Ureter (tissue), 1 donor: ENCODE measurements around the gene TIMP2. TPM values are rescaled to one million over a fixed set of nuclear protein-coding genes. Genes with fewer than 3 reads are reported as not detected.
"Not testable (repeated sequence)": the region's sequence is repeated elsewhere in the genome, so short reads cannot be mapped to it uniquely, and the experiment has no call there.

Experiments used
- DNase-seq: peaks from one replicate; pipeline ENCODE4 v3.0.0-alpha.2; 2020; ENCODE audit warnings: low spot score
- total RNA-seq: library from RNA; stranded (reverse); gene quantifications from one replicate; pipeline ENCODE4 v1.2.4, GENCODE V29; 2023
- donor health status: DM: yes; HTN: yes; CAD: no.

TIMP2 gene, protein sequence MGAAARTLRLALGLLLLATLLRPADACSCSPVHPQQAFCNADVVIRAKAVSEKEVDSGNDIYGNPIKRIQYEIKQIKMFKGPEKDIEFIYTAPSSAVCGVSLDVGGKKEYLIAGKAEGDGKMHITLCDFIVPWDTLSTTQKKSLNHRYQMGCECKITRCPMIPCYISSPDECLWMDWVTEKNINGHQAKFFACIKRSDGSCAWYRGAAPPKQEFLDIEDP
- 118 TPM for total RNA-seq

DNA sequence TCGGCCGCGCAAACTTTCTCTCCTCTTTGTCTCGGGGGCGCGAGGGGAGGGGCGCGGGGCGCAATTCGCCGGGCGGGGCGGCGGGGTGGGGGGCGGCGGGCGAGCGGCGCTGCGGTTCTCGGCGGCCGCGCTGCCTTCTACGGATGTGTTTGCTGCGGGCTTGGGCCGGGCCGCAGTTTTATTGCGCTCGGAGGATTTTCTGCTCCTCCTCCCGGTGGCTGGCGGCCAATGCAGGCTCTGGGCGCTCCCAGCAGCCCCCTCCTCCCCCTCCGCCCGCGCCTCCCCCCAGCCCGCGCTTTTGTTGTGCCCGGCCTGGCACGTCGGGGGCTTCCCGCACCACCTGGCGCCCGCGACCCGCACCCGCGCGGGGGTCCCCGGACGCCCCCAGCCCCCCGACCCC is at the start of gene TIMP2:
Gene TIMP2, minus strand, starts transcription at position 154 of the 400 bp plus-strand sequence. CDS start 299 bp downstream, outside the sequence.
- DNase-seq = peak; percentile 91

DNA sequence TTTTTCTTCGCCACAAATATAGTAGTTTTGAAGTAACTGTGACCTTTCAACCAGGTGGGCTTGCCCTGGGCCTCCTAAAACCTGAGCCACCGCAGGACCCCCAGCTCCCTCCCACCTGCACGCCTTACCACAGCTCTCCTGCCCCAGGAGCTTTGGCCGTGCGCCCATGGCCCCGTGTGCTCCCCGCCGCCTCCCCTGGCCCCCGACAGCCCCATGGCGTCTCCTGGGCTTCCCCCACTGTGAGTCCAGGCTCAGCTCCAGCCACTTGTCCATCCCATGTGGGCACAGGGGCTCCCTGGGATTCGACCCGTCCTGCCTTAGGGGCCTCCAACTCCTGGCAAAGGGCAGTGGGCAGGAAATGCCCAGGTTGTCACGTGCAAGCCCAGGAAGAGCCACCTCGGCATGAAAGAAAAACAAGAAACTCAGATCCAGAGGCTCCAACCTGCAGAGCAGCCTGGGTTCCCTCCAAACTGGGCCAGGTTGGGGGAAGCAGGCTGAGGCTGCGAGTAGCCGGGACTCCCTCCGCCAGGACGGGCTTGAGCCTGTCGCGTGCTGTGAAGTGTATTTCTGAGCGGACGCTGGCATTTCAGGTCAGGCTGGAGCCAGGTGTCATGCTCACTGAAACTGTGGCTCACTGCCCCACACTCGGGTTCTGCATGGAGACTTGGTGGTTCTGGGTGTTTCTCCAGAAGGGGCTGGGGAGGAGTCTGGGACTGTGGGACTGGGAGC is 48.8 kb upstream of the TIMP2 start:
- no peak for DNase-seq

DNA sequence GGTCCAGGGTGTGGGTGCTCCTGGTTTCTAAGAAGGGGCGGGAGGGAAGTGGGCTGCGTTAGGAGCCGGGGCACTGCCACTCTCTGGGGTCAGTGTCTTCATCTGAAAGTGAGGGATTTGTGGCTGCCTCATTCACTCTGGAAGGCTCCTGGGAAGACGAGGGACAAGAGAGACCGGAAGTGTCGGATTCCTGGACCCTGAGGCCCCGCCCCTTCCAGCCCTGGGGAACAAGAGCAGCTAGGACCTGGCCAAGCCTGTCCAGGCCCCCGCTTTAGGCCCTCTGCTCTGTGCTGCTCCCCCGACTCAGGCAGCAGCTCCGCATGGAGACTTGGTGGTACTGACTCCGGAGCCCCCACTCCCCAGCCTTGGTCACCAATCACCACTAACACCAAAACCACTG is 48.0 kb upstream of the TIMP2 start:
- DNase-seq = no peak

DNA sequence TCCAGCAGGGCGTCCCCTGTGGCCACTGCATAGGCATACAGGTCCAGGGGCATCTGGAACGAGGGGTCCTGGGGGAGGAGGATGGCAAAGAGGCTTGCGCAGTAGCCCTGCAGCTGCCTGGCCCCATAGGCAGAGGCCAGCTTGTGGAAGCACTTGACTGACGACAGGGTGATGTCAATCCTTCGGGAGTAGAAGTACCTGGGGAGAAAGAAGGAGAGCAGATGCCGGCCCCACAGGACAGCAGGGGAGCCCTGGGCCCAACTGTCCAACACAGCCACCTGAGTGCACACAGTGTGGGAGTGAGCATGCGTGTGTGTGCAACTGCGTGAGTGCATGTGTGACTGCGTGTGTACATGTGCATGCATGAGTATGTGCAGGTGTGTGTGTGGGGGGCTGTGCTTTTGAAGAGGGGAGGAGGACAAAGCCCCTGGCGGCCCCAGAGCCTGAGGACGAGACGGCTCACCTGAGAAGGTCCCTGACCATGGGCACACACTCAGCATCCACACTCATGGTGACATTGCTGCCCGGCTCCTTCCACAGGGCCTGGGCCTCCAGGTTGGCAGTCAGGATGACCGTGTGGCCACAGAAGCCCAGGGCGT is 47.4 kb upstream of the TIMP2 start:
- no peak for DNase-seq

DNA sequence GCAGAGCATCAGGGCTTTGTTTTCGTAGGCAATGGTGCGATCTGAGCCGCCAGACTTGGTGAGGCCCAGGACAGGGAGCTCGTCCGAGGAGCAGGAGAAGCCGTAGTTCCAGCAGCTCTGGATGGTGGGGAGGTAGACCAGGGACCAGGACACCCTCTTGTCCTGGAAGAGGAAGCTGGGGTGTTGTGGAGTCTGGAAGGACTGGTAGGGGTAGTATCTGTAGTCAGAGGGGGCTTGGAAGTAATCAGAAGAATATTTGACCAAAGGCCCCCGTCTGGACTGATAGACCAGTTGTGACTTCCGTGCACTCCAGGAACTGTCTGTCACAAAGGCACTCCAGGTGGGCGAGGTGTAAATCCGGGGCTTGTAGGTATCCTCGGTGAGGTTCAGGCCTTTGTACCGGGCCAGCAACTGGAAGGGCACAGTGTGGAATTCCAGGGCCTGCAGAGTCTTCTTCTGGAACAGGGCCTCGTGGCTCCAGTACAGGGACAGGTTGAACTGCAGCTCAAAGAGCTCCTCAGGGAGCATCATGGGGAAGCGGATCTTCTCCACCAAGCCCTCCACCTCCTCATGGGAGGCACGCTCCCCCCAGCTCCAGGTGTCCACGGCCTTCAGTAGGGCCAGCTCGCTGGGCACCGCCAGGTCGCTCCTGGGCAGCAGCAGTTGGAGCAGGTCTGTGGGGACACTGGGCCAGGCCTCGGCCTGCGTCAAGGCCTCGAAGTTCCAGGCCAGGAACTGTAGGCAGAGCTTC is 46.7 kb upstream of the TIMP2 start:
- DNase-seq = no peak

DNA sequence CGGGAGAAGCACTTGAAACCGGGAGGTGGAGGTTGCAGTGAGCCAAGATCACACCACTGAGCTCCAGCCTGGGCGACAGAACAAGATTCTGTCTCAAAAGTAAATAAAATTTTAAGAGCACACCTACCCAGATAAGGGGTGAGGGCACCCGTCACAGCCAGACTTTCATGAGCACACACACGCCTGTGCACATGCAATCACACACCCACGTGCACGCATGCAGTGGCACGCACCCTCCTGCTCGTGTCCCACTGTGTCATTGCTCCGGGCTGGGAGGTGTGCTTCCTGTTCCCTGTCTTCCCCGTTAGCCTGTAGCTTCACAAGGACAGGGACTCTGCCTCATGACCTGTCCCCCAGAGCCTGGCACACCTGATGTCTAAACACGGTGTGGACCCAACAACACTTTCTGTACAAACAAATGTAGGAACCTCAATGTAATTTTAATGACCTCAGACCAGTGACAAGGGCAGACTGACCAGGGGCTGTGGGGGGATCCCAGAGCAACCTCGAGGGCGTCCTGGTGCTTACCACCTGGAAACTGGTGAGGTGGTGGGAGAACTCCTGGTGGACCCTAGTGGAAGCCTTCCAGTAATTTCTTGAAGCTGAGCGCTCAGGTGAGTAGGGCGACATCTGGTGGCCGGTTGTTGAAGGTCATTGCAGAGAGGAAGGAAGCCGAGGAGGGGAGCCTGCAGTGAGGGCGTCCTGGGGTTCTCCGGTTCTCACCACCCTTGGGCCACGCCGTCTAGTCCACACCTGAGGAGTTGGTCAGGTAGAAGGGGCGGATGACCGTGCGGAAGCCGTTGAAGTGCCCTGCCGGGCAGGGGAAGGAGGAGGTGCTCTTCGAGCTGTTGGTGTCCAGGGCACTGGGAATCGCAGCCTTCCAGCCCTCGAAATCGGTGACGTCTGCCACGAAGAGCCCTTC is 45.9 kb upstream of the TIMP2 start:
- peak; percentile 85 for DNase-seq

DNA sequence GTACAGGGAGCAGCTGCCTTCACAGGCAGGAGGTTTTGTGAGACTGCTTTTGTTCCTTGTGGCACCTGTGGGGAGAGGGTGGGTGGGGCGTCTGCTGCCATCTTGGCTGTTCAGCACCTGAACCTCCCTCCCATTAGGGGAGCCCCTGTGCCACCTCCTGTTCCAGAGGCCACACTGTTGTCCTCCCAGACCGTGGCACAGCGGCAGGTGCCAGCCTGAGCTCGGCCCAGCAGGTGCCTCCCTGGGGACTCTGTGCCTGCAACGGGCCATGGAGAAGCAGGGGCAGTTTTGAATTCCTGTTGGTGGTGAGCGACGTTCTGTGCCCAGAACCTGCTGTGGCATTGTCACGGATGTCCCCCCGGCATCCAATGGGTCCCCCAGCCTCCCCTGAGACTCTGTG is 44.7 kb upstream of the TIMP2 start:
- no peak for DNase-seq

DNA sequence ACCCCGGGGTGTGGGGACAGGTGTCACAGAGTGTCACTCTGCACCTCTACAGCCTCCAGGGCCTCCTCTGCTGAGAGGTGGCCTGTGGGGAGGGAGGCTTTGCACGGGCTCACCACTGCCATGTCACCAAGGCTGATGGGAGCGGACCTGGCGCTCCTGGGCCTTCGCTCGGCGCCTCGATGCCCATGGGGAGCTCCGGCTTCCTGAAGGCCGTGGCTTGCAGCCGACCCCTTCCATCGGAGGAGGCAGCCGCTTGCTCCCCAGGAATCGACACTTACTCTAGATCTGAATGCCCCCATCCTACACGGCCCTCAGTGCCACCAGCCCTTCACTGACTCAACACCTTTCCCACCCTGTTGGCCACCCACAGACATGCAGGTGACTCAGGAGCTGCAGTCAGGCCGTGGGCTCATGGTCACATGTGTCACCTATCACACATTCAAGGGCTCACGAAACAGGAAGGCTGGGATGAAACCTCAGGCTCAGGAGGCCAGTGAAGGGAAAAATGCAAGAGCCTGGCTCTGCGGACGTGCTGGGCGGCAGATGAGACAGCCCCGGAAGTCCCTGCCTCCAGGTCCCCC is 42.7 kb upstream of the TIMP2 start:
- DNase-seq = no peak

DNA sequence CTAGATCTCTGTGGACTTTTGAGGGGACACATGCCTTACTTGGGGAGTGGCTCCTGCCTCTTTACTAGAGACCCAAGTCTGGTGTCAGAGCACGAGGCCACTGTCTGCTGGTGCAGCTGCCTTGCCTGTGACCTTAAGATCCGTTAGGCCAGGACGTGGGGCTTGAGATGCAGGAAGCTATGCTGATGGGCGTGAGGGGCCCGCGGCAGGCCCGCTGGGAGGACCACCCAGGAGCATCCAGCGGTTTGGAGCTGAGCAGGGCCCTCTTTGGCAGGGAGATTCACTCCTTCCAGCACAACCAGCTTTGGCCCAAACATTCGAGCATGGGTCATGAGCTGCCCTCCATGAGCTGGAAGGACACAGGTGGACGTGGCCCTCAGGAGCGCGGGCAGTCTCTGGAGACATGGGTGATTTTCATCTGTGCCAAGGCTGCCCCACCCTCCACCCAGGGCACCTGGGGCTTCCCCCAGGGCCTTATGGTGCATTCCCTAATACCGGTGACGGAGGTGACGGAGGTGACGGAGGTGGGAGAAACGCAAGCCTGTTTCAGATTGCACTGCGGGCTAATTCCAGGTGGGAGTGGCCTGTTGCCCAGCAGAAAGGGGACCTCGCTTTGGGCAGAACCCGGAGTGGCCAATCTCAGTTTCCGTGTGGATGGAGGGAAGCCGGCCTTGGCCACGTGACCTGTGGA is 41.9 kb upstream of the TIMP2 start:
- DNase-seq = no peak

DNA sequence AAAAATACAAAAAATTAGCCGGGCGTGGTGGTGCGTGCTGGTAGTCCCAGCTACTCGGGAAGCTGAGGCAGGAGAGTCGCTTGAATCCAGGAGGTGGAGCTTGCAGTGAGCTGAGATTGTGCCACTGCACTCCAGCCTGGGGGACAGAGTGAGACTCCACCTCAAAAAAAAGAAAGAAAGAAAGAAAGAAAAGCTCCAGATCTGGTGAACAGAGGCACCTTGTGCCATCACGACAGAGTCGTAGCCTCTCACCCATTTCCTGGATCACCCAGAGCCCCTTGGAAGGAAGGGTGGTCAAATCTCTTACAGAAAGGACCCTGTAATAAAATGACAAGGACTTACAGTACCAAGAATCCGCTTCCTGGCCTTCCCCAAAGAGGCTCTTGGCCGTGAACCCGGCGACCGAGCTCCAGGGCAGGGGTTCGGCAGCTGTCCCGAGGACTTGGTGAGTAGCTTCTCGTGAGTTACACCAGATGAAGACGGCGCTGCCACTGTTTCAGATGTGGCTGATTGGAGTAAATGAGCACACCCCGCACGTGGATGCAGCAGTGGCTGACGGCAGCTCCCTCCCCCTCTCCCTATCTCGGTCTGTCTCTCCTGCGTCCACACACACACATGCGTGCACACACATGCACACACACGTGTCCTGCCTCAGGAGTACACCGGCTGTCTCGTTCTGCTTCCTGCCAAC is 41.1 kb upstream of the TIMP2 start:
- no peak for DNase-seq

DNA sequence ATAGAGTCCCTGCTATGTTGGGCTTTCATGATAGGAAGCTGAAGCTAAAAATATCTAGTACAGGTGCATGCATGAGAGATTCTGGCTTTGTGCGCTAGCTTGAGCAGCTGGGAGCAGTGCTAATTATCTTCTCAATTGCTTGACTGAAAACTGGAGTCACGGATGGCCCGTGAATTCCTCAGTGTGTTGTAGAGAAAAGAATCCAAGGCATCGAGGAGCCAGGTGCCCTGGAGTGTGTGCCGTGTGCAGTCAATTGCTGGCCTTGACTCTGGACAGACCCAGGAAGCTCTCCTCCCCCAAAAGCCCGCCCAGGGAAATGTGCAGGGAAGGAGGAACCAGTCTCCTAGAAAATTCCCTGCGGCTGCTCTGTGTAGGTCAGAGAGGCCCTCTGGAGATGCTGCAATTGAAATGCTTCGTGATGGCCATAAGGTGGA is 40.3 kb upstream of the TIMP2 start:
- no peak for DNase-seq

DNA sequence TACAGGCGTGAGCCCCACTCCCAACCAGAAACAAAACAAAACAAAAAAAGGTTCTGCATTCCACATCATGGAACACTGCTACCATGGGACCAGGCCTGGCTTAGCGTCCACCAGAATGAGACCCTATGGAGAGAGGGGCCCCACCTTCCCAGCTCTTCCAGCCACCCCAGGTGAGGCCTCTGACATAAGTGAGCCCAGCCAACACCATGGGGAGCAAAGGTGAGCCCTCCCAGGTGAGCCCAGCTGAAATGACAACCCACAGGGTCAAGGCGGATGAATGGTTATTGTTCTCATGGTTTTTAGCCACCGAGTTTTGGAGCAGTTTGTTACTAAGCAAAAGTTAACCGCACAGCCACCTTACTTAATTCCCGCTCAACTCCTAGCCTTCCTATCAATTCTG is 38.2 kb upstream of the TIMP2 start:
- DNase-seq = no peak

DNA sequence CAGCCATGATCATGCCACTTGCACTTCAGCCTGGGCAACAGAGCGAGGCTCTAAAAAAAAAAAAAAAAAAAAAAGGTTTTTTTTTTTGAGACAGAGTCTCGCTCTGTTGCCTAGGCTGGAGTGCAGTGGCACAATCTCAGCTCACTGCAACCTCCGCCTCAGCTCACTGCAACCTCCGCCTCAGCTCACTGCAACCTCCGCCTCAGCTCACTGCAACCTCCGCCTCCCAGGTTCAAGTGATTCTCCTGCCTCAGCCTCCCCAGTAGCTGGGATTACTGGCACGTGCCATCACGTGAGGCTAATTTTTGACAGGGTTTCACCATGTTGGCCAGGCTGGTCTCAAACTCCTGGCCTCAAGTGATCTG is 37.8 kb upstream of the TIMP2 start:
- not testable (repeated sequence) for DNase-seq

DNA sequence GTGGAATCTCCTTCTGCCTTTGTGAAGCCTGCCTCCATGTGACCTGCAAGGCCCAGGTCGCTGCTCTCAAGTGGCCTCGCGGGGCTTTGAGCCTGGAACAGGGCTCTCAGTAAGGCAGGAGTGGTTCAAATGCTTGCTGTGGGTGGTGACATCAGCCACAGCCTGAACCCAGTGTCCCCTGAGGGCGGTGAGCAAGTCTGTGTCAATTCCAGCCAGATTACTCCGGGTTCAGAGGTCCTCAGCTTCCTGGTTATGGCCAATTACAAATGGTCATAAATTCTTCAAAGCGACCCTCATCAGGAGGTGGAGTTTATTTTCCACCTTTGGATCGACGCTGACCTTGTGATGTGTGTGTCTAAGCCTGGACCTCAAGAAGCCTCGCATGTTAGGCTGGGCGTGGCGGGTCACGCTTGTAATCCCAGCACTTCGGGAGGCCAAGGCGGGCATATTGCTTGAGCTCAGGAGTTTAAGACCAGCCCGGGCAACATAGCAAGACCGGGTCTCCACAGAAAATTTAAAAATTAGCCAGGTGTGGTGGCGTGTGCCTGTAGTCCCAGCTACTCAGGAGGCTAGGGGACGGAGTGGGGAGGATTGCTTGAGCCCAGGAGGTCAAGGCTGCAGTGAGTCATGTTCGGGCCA is 37.3 kb upstream of the TIMP2 start:
- no peak for DNase-seq

DNA sequence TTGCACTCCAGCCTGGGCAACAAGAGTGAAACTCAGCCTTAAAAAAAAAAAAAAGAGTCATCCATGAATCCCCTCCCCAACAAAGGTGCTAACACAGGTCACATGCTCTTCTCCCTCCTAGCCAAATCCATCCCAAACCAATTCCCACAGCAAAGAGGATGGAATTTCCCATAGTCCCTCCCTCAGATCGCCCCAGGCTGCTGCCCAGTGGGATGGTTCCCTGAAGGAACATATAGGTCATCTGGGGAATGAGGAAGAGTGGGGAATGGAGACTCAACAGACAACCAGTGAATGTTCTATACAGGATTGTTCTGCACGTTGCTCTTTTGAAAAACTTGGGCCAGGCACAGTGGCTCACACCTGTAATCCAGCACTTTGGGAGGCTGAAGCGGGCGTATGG is 36.4 kb upstream of the TIMP2 start:
- no peak for DNase-seq

DNA sequence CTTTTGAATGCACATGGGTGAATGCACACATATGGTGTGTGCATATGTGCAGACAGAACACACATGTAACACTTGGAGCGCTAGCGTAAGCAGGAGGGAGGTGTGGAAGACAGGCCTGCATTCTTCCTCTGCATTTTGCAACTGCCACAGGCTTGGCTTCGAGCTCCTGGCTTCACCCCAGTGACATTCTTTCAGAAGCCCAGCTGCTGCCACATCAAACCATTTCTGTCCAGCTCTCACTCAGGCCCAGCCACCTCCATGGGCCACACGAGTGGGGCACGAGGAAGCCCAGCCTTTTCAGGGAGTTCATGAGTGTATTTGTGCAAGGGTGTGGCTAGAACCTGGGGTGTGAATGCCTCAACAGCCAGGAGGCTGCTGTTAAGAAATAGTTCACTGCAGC is 35.7 kb upstream of the TIMP2 start:
- DNase-seq = no peak

DNA sequence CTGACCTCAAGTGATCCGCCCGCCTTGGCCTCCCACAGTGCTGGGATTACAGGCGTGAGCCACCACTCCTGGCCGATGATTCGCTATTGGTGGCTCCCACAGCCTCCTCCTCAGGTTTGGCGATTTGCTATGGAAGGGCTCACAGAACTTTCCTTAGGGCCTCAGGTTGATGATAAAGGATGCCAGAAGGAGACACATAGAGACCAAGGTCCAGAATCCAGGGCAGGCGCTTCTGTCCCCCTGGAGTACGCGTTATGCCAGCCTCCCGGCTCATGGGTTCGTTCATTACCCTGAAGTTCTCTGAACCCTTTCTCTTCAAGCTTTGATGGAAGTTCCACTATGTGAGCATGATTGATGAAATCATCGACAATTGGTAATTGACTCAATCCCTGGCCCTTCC is 34.6 kb upstream of the TIMP2 start:
- DNase-seq = no peak

DNA sequence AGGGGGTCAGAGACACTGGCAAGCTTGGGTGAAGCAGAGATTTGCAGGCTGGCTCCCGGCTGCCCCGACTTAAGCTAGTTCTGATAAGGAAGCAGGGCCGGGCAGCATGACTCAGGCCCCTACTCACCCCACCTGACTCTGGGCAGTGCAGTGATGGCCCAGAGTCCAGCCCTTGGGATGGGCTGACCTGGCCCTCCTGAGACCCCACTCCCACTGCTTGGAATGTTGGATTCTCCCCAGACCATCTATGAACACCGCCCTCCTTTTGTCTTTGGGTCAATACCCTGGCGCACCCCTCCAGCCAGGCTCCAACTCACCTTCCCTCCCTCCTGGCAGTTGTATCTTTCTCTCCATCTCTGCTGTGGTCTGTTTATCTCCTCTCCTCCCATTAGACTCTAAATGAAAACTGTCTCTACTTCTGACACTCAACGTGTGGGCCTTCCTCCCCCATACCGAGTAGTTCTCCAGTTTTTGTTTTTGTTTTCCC is 33.5 kb upstream of the TIMP2 start:
- no peak for DNase-seq

DNA sequence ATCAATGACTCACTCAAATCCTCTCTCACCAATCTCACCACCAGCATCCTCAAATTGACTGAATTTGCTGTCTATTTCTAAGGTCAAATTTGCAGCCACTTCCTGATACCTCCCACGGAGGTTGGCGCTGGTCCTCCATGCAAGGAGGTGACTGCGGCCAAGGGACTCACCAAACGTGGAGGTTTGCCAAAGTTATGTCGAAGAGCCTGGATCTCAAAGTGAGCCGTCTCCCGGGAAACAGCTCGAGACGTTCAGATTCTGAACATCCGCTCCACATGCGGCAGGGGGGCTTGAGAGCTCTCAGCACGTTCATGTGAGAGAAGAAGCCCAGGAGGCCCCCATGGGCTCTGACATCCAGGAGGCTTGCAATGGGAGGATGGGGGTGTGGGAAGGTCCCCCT is 31.9 kb upstream of the TIMP2 start:
- DNase-seq = no peak
